NK-92 (cell line): ENCODE data around the gene GTF2H2C.
"Not testable (repeated sequence)": the region's sequence is repeated elsewhere in the genome, so short reads cannot be mapped to it uniquely, and the experiment has no call there.

Experiments used
- DNase-seq: peaks from one replicate; lab custom pipeline; 2025; ENCODE audit not compliant: unreplicated experiment; lab: John Stamatoyannopoulos, UW

Gene GTF2H2C

GRCh38 chr5:69560587-69561431 is 818 bp downstream of the GTF2H2C start:
- not testable (repeated sequence) for DNase-seq

GRCh38 chr5:69566172-69566571 is 6.2 kb downstream of the GTF2H2C start:
- DNase-seq: not testable (repeated sequence)

DNA sequence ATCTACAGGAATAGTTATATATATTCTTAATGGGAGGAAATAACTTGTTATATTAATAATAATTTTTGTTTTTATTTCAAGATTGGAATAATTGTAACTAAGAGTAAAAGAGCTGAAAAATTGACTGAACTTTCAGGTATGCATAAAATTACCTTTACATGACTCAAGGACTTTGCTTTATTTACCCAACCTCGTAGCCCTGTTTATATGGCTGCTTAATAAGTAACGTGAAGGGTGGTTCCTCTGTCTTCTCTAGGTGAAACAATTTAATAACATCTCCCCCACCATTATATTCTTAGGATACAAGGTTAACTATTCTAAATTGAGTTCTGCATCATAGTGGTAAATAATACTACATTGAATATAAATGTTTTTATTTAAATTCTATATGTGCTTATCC is 8.1 kb downstream of the GTF2H2C start:
- DNase-seq: not testable (repeated sequence)

DNA sequence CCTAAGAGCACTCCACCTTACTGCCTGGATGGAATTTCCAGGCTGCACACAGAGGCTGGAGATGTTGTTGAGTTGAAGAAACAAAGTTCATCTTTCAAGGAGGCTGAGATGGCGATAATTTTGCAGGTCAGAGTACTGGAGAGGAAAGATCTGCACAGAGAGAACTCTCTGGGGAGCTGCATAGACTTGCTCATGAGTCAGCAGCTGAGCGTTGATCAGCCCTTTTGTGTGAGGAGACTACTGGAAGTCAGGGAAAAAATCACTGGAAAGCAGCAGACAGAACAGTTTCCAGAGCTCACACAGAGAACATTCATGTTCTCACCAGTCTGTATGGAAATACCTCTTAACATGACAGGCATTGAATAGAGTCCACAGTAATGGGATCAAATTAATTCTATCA is 23.4 kb downstream of the GTF2H2C start:
- not testable (repeated sequence) for DNase-seq

DNA sequence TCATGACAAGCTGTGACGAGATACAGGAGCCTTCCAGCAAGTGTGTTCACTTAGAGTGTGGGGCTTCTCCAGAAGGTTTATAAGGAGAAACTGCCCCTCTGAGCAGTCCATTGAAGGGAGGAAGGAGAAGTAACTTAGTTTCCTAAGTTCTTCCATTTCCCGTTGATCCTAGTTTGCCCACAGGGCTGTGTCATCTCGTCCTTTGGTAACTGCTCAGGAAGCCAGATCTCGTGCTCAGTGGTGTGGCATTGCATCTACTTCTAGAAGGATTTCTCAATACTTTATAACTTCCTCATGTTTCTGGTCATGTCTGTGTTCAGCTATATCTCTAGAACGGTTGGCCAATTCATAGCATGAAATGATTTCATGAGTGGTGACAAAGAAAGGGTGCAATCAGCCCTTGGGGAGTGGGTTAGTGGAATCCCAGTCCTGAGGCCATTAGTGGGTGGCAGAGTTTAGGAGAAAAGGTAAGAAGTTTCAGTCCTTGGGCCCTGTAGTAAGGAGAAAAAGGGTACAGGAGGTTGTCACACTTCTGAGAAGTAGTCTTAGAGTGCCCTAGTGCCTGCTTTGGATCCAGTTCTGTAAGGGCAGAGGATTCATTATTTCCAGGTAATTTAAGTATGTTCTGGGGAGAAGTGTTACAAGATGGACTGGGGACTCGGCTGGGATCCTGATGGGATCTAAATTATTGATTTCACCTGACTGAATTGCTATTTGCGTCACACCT is 36.3 kb downstream of the GTF2H2C start:
- not testable (repeated sequence) for DNase-seq

DNA sequence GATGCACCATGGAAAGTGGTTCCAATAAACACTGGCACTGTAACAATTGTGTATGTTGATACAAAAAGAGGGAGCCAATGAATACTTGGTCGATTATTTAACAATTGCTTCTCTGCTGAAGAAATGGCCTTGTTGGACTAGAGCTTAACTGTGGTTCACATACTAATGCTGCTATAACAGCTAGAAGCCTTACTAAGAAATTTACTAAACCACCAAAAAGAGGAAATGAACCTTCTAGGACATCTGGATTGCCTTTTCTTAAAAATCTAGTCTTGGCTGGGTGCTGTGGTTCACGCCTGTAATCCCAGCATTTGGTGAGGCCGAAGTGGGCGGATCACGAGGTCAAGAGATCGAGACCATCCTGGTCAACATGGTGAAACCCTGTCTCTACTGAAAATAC is 42.0 kb downstream of the GTF2H2C start:
- not testable (repeated sequence) for DNase-seq

DNA sequence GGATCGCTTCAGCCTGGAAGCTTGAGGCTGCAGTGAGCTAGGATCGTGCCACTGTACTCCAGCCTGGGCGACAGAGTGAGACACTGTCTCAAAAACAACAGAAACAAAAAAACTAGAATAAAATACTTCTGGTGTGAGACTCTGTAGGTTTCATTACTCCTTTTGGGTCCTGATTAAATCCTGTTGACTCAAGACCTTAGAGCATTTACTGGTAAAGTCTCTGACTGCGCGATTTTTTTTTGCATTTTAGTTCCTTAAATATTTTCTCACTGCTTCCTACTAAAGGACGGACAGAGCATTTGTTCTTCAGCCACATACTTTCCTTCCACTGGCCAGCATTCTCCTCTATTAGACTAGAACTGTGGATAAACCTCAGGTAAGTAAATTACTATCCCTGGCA is 46.8 kb downstream of the GTF2H2C start:
- not testable (repeated sequence) for DNase-seq

- DNase-seq: not testable (repeated sequence)
Measured at GRCh38 chr5:69607750-69608149, 47.8 kb downstream of the GTF2H2C start.

GRCh38 chr5:69608861-69609496 is 49.0 kb downstream of the GTF2H2C start:
- not testable (repeated sequence) for DNase-seq

DNA sequence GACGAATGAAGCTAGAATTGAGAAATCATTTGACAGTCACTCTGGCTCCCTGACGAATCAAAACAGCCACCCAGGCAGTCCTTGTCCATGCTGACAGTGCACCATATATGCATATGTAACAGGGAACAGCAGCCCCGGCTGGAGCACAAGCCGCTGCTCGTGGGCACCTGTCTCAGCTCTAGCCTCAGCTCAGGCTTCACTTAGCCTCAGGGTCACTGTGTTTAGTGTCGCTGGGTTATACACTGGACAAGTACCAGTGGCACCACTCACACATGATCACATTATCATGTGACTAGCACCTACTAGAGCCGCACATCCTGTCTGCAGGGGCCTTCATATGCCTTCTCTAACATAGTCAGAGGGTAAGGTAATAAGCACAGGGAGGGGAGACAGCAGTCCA is 54.9 kb downstream of the GTF2H2C start:
- DNase-seq: not testable (repeated sequence)

DNA sequence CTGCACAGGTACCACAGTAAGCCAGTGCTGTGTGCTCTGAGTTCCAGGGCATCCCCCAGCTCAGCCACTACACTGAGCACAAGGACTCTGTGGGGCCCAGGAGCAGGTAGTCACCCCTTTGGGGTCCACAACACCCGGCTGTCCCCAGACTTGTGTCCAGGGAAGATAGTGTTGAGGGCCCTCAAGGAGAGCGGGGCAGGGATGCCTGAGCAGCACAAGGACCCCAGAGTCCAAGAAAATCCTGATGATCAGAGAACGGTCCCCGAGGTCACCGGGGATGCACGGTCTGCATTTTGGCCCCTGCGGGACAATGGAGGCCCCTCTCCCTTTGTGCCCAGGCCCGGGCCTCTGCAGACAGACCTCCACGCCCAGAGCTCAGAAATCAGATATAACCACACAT is 71.9 kb downstream of the GTF2H2C start:
- DNase-seq: not testable (repeated sequence)
